AG09309 (cell line): ENCODE results near the gene PHLPP1.

ENCODE experiments used
- DNase-seq: peaks from one replicate; pipeline ENCODE4 v3.0.0-alpha.2; 2010; ENCODE audit warnings: low read depth
- H3K4me3 ChIP-seq: 2 replicates; pipeline ENCODE4 v1.5.1; 2011; ENCODE audit warnings: mild to moderate bottlenecking, low read depth, low read length, moderate library complexity; ENCODE audit not compliant: control insufficient read depth
- CTCF ChIP-seq: IDR thresholded peaks from 2 replicates; pipeline ENCODE4 v1.5.1; 2011; ENCODE audit warnings: mild to moderate bottlenecking, low read depth, low read length, inconsistent platforms; ENCODE audit not compliant: insufficient read depth, control insufficient read depth; ENCODE audit errors: missing control alignments

PHLPP1 gene

GRCh38 chr18:63002305-63002704 lies 287.0 kb downstream of the PHLPP1 start:
- no peak overlapping the region for H3K4me3 ChIP-seq
- DNase-seq: no peak
- no peak for TF ChIP-seq CTCF

DNA sequence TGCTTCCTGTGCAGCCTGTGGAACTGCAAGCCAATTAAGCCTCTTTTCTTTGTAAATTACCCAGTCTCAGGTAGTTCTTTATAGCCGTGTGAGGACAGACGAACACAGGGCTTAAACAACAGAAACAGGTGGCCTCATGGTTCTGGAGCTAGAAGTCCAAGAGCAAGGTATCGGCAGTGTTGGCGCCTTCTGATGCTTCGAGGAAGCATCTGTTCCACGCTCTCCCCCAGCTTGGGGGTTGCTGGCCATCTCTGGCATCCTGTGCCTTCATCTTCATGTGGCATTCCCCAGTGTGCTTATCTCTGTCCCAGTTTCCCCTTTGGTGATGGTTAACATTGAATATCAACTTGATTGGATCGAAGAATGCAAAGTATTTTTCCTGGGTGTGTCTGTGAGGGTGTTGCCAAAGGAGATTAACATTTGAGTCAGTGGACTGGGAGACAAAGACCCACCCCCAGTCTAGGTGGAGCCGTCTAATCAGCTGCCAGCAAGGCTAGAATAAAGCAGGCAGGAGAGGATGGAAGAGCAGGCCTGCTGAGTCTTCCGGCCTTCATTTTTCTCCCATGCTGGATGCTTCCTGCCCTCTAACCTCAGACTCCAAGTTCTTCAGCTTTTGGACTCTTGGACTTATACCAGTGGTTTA lies 287.6 kb downstream of the PHLPP1 start:
- no peak overlapping the region for H3K4me3 ChIP-seq
- no peak for TF ChIP-seq CTCF
- DNase-seq: no peak

DNA sequence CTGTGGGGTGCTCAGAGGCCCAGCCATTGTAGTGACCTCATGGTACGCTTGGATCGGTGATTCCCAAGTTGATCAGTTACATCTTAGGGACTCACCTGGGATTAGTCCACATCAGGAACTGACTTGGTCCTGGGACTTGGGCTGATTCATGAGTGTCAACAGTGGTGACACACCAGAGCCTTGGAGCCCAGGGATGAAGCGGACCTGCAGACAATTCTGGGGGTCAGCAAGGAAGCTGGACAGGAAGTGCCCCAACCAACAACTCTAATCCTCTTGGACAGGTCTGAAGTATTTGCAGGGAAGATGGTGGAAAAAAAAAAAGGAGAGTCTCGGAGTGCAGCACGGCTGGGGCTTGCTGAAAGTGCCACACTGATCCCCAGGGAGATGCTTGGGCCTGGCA lies 288.6 kb downstream of the PHLPP1 start:
- DNase-seq: no peak
- TF ChIP-seq CTCF: no peak
- H3K4me3 ChIP-seq: no peak overlapping the region

- H3K4me3 ChIP-seq: no peak overlapping the region
- no peak for TF ChIP-seq CTCF
- no peak for DNase-seq
These were observed 289.2 kb downstream of the PHLPP1 start for GRCh38 chr18:63004466-63005089.

DNA sequence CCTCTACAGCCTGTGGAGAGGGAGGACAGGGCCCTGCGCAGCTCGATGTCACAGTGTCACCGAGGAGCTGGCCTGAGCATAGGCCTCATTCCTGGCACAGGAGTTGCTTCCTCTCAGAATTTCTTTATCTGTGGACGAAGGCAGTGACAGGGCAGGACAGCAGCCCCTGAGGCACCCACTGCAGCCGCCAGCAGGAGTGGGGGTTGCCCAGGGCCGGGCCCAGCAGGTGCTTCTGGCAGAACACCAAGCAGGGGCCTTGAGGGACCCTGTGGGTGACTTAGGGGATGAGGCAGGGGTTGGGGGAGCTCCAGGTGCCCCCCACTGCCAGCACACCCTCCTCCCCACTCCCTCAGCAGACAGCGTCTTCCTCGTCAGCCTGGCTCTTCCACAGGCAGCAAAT lies 290.0 kb downstream of the PHLPP1 start:
- TF ChIP-seq CTCF: no peak
- no peak for DNase-seq
- H3K4me3 ChIP-seq: no peak overlapping the region

DNA sequence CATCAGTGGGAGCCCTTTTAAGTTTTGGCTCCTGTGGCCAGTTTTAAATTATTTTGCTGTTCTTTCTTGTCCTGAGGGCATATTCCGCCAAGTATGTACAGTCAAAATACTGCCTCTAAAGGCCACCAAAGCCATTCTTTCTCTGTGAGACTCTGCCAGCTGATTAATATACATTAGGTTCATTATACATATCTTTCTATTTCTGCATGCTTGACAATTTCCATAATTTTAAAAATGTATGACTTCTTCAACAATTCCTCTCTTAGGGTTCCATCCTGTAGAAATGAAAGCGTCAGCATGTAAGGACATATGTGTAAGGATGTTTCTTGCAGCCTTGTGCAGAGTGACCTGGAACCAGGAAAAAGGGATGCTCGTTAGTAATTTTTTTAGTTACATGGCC lies 291.9 kb downstream of the PHLPP1 start:
- no peak overlapping the region for H3K4me3 ChIP-seq
- DNase-seq: no peak
- no peak for TF ChIP-seq CTCF
